Eye (tissue), 1 donor: ENCODE data around the gene NR5A1.

Experiments used
- DNase-seq: peaks from one replicate; pipeline ENCODE4 v3.0.0-alpha.2; 2015

Gene NR5A1

GRCh38 chr9:124479371-124479770, 27.8 kb downstream of the NR5A1 start:
- DNase-seq, result no peak

GRCh38 chr9:124478354-124478753, 28.8 kb downstream of the NR5A1 start:
- DNase-seq, result peak; percentile 58

GRCh38 chr9:124477648-124478285, 29.4 kb downstream of the NR5A1 start:
- peak; percentile 65 for DNase-seq

DNA sequence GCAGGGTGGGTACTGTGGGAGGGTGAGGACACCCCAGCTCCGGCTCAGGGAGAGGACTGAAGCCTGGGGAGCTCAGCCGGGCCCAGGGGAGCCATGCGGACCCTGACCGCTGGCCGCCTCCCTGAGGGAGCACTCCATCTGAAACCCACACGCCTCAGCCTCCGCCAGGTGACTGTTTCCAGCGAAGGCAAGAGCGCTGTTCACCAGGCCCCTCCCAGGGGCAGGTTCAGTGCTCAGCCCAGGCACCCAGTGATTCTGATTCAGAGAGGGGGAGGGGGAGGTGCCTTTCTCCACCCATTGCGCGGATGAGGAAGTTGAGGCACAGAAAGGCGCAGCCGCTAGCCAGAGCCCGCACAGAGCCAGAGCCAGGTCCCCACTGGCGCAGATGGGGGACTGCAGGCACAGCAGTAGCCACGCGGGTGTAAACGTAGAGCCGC, 30.0 kb downstream of the NR5A1 start:
- DNase-seq, result peak; percentile 57

GRCh38 chr9:124475868-124476690, 31.1 kb downstream of the NR5A1 start:
- DNase-seq, result no peak

DNA sequence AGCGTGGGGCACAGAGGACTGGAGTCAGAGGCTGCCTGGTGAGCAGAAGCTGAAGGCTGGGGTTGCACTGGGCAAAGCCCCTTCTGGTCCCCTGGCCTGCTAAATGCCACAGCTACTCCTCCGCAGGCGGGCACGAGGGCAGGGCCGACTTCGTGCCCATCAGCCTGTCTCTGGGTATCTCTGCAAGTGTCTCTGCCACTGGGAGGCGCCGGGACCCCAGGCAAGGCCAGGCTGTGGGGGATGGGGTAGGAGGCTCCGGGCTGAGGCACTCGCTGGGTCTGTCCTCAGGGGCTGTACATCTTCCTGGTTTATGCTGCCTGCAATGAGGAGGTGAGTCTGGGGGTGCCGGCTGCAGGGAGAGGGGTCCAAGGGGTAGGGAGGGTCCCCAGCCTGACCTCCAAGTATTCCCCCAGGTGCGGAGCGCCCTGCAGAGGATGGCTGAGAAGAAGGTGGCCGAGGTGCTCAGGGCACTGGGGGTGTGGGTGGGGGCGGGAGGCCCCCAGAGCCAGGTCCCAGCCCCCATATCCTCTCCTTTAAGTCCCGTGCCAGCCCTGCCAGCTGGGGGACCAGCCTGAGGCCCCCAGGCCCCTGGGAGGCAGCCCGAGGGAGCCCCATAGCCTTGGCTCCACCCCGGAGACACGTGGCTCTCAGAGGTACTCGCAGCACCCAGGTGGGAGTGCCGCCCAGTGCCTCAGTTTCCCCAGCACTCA, 31.9 kb downstream of the NR5A1 start:
- no peak for DNase-seq

DNA sequence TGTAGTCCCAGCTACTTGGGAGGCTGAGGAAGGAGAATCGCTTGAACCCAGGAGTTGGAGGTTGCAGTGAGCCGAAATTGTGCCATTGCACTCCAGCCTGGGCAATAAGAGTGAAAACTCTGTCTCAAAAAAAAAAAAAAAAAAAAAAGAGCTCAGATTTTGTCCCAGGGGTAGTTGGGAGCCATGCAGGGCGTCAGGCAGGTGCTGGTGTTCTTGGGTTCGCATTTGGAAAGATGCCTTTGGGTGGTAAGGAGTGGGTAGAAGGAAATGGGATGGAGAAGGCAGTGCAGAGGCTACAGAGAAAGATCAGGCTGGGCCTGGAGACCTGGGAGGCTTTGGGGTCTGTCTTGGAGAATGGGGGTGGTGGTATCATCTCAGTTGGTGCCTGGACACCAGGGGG, 33.0 kb downstream of the NR5A1 start:
- no peak for DNase-seq

- no peak for DNase-seq
Observed at GRCh38 chr9:124473310-124473709, 33.9 kb downstream of the NR5A1 start.

DNA sequence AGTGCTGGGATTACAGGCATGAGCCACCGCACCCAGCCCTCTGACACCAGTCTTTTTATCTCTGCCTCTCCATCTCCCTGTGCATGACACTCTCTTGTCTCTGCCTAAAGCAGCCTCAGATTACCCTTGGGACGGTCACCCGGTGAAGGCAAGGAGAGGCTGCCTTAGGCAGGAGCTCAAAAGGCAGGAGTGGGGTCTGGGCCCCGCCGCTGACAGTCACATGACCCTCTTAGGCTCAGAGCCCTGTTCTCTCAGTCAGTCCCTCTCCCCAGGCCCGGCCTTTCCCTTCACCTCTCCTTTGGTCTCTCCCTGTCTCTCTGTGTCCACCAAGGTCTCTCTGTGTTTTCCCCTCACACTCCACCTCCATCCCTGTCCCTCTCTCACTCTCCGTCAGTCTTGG, 34.4 kb downstream of the NR5A1 start:
- no peak for DNase-seq

- DNase-seq, result no peak
Observed at GRCh38 chr9:124471761-124472160, 35.4 kb downstream of the NR5A1 start.

- no peak for DNase-seq
Observed at GRCh38 chr9:124470726-124471125, 36.5 kb downstream of the NR5A1 start.

GRCh38 chr9:124470306-124470705, 36.9 kb downstream of the NR5A1 start:
- no peak for DNase-seq

GRCh38 chr9:124469011-124469832, 38.0 kb downstream of the NR5A1 start:
- no peak for DNase-seq

DNA sequence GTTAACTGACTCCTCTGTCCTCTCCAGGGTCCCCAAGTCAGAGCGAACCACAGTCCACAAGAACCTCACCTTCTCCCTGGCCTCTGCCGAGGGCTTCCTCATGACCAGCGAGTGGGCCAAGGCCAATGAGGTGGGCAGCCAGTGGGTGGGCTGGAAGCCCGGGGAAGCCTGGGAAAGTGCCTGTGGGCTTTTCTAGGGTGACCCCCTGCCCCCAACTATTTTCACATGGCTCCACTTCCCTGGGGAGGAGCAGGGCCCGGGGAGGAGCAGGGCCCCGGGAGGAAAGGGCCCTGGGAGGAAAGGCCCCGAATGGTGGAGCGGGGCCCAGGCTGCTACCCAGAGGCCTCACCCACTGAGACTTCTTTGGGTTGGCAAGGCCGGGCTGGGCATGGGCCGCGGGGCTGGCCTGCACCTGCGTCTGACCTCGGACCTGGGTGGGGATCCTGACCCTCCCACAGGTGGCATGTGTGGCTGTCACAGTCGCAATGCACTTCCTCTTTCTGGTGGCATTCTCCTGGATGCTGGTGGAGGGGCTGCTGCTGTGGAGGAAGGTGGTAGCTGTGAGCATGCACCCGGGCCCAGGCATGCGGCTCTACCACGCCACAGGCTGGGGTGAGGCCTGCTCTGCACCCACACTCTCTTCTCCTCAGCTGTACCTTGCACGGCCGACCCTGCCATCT, 39.0 kb downstream of the NR5A1 start:
- no peak for DNase-seq

DNA sequence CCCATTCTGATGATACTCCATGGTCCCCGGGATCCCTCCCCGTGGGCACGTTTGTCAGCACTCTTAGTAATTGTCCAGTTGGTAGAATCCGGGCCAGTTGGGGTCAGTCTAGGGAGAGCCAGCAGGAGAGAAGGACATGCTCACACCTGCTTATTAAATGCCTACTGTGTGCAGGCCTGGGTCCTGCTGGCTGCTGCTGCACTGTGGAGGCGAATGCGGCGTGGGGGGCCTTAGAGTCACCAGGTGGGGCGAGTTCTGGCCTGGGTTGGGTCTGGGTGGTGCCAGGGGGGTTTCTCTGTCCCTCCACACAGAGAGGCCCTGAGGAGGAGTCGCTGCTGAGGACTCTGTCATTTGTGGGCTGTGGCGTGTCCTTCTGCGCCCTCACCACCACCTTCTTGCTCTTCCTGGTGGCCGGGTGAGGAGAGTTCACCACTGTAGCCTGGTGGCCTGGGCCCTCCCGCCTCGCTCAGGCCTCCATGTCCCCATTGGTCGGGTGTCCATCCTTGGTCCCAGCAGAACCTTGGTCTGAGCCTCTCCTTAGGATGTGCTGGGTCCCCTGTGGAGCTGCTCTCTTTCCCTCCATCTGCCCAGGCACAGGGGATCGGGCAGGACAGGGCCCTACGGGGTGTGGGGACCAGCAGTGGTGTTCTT, 39.7 kb downstream of the NR5A1 start:
- no peak for DNase-seq

DNA sequence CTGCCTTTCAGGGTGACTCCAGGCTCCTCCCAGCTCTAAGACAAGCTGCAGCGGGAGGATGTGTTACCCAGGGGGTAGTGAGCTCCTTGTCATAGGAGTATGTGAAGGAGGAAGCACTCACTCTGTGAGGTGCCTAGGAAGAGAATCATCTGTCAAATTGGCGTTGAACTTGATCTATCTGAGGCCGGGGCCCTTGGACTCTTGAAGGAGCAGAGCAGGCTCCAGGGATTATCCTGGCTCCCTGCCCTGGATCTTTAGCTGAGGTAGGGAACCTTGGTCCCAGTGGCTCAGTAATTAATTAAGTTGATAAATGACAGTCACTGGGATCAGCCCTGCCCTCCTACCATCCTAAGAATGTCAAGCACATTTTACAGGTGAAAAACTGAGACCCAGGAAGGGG, 41.5 kb downstream of the NR5A1 start:
- no peak for DNase-seq

DNA sequence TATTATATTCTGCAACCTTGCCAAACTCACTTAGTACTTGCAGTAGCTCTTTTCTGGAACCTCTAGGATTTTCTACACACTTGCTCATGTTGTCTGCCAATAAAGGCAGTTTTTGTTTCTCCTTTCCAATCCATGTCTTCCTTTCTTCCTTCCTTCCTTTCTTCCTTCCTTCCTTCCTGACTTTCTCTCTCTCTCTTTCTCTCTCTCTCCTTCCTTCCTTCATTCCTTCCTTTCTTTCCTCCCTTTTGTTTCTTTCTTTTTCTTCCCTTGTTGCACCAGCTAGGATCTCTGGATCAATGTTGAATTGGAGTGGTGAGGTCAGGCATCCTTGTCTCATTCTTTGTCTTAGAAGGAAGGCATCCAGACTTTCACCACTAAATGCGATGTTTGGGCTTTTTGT, 44.5 kb downstream of the NR5A1 start:
- no peak for DNase-seq

- DNase-seq, result no peak
Observed at GRCh38 chr9:124458441-124458840, 48.8 kb downstream of the NR5A1 start.

DNA sequence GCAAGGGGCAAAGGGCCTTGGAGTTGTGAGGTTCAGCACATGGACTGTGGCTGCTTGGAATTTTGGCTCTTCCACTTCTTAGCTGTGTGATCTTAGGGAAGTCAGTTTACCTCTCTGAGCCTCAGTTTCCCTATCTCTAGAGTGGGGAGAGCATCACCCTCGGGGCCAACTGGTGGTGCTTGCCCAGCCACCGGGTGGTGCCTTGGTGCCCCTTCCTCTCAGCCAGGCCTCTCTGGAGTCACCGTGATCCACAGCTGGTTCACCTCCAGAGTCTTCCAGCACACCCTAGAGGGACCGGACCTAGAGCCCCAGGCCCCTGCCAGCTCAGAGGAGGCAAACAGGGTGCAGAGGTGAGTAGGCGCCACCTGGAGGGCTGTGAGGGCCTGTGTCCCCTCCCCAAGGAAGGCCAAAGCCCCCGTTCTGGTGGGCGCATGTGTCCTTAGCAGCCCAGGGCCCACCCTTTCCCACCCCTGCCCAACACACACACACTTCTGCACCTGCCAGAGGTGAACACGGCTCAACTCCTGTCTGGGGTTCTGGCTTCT, 49.2 kb downstream of the NR5A1 start:
- DNase-seq, result no peak

DNA sequence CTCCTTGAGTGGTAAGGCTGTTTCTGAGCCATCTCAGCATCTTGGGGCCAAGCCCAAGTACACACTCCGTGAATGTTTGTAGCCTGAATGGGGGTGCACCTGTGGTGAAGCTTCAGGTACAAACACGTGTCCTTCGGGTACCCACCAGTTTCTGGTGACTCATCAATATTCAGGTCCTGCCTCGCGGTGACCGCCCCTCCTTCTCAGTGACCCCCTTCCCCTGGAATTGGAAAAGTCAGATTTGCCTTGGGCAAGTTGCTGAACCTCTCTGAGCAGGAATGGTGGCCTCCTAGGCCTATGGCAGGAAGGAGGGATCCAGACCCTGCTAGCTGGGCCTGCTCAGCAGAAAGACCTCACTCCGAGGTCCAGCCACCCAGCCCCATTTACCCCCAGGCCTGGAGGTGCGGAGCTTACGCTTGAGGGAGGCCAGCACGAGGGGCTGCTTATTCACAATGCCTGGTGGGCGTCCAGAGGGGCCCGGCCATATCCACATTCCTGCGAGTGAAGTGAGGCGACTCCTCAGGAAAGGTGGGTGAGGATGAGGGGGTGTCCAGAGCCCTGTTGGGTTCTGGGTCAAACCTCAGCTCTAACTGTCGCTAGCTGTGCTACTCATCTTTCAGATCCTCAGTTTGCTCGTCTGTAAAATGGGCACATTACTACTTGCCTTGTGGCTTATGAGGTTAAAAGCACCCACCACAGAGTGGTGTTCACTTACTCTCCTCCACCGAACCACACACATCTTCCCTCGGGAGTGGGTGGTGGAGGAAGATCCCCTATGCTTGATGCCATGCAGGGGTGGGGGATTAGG, 49.9 kb downstream of the NR5A1 start:
- no peak for DNase-seq
